IPS-18c (cell line): ENCODE measurements around the gene SIX2.

ENCODE experiments used
- H3K4me3 ChIP-seq: 2 replicates; pipeline ENCODE4 v1.7.0; 2013; ENCODE audit warnings: low read depth, mild to moderate bottlenecking, low read length, moderate library complexity; ENCODE audit not compliant: insufficient read depth
- H3K9me3 ChIP-seq: one replicate; pipeline ENCODE4 v1.6.1; 2013; ENCODE audit warnings: mild to moderate bottlenecking, low read length, moderate library complexity; ENCODE audit not compliant: control insufficient read depth, insufficient read depth

Gene SIX2

GRCh38 chr2:44959855-44960254, 49.4 kb downstream of the SIX2 start:
- Histone ChIP-seq H3K4me3 (no peak overlapping the region), H3K9me3 (no peaks in the 10 kb centered on the region)

- Histone ChIP-seq H3K9me3 (no peaks in the 10 kb centered on the region), H3K4me3 (no peak overlapping the region)
These were observed 51.5 kb downstream of the SIX2 start for GRCh38 chr2:44957656-44958327.

GRCh38 chr2:44956843-44957242, 52.4 kb downstream of the SIX2 start:
- peaks cover 2% of the 10 kb centered on the region for H3K9me3 ChIP-seq
- H3K4me3 ChIP-seq = no peak overlapping the region

- Histone ChIP-seq H3K9me3 (peaks cover 2% of the 10 kb centered on the region), H3K4me3 (peak overlapping the region; percentile 36; the same call in 1 of the 2 replicates)
These were observed 53.5 kb downstream of the SIX2 start for GRCh38 chr2:44955593-44956392.
